ENCODE results near the gene LTB4R. TPM values are rescaled to one million over a fixed set of nuclear protein-coding genes. Genes with fewer than 3 reads are reported as not detected.

Gene LTB4R
- total RNA-seq, 4 donors from 2014 or later, result 3.7 to 19.5 (median 5.6) TPM

DNA sequence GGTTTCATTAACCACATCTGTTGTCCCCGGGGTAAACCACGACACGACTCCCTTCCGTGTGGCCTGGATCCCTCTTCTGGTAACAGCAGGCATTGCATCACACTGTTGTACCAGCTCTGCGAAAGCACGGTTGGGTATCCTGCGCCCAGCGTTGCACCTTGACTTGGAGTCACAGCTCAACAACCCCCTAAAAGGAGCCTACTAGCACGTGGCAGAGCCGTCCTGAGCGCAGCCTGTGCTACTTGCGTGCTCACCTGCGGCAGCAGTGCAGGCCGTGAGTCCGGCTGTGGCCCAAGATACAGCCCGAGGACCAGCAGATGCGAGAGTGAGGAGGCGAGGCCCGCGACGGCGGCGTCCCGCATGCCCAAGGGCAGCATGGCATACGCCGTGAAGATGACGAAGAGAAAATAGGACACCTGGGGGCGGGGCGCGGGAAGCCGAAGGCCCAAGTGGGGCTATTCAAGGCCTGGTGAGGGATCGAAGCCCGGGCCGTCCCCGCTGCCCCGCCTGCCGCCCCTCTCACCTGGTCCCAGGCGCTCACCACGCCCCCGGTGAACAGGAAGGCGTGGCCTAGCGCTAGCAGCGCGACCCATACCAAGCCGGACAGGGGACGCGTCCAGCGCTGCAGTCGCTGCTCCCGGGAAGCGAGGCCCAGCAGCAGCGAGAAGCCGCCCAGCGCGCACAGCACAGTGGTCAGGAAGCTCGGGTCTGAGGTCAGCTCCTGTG is 21.1 kb downstream of the LTB4R start:
- intact Hi-C loops (cut with DNase I; ENCODE audit: low total_unique reads), result loop anchor here (10.0 kb wide), 1 partner anchor 102 kb away; no protein-coding TSS in a partner anchor
- TF ChIP-seq, protein P1, sequence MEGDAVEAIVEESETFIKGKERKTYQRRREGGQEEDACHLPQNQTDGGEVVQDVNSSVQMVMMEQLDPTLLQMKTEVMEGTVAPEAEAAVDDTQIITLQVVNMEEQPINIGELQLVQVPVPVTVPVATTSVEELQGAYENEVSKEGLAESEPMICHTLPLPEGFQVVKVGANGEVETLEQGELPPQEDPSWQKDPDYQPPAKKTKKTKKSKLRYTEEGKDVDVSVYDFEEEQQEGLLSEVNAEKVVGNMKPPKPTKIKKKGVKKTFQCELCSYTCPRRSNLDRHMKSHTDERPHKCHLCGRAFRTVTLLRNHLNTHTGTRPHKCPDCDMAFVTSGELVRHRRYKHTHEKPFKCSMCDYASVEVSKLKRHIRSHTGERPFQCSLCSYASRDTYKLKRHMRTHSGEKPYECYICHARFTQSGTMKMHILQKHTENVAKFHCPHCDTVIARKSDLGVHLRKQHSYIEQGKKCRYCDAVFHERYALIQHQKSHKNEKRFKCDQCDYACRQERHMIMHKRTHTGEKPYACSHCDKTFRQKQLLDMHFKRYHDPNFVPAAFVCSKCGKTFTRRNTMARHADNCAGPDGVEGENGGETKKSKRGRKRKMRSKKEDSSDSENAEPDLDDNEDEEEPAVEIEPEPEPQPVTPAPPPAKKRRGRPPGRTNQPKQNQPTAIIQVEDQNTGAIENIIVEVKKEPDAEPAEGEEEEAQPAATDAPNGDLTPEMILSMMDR (IDR thresholded peaks at IDR 0.05), result peak; percentile 47 to 68 (median 63)
- no peak for TF ChIP-seq POLR2A (IDR thresholded peaks at IDR 0.05)
- DNase-seq, result peak; percentile 55 to 58
- Histone ChIP-seq H3K36me3 (no peaks in the 10 kb centered on the region), H3K4me1 (peaks cover 0 to 14% of the 10 kb centered on the region in 2 donors), H3K27ac (no peak overlapping the region), H3K9me3 (no peaks in the 10 kb centered on the region), H3K4me3 (no peak overlapping the region), H3K27me3 (peaks cover 0 to 27% of the 10 kb centered on the region in 2 donors)

DNA sequence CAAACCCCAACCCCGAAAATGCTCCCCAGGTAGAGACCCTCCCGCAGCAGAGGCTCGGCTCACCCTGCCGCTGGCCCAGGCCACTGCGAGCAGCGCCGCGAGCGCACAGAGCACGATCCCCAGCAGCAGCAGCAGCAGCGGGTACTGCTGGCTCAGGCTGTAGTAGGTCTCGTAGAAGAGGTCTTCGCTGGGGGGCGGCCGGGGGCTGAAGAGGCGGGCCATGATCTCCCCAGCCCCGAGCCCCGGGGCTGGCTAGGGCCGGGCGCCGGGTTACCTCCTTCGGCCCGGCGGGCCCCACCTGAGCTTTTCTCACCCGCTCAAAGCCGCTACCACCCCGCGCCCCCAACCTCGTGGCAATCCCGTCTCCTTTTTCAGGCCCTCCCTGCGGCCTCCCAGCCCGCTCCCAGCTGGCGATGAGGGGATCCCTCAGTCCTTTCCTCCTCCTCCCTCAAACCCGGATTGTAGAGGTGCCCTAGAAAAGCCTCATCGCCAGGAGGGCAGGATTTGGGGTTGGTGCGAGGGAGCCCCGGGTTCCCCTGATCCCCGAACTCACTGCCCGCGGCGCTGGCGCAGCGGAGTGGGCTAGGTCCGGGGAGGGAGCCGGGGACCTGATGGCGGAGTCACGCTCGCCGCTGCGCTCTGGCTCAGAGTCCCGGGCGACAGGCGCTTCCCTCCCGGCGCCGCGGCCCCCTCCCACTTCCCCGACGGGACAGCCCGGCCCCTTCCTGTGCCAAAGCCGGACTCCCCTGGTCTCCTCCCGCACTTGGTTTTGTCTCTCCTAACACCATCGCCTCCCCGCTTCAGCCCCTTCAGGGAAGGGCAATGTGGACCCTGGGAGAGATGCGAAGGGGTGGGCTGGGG is 23.4 kb downstream of the LTB4R start, which contains the start of gene ADCY4:
ADCY4 (minus strand) TSS at position 641 of the 861 bp plus-strand sequence; CDS start at position 222, 419 bp downstream.
- H3K9me3 ChIP-seq, result no peaks in the 10 kb centered on the region
- peaks cover 0 to 14% of the 10 kb centered on the region in 2 donors for H3K4me1 ChIP-seq
- peak in 1 of 2 donors; percentile 46 for DNase-seq
- TF ChIP-seq POLR2A (IDR thresholded peaks at IDR 0.05), result peak; percentile 12 to 35
- TF ChIP-seq, protein P1 (IDR thresholded peaks at IDR 0.05), result no peak
- no peaks in the 10 kb centered on the region for H3K36me3 ChIP-seq
- intact Hi-C loops (cut with DNase I; ENCODE audit: low total_unique reads), result loop anchor here (10.0 kb wide), 1 partner anchor 100 kb away; no protein-coding TSS in a partner anchor
- H3K27ac ChIP-seq, result peak within 1 kb of the TSS; percentile 62 to 65
- peaks cover 0 to 27% of the 10 kb centered on the region in 2 donors for H3K27me3 ChIP-seq
- peak within 1 kb of the TSS; percentile 22 to 30 for H3K4me3 ChIP-seq

DNA sequence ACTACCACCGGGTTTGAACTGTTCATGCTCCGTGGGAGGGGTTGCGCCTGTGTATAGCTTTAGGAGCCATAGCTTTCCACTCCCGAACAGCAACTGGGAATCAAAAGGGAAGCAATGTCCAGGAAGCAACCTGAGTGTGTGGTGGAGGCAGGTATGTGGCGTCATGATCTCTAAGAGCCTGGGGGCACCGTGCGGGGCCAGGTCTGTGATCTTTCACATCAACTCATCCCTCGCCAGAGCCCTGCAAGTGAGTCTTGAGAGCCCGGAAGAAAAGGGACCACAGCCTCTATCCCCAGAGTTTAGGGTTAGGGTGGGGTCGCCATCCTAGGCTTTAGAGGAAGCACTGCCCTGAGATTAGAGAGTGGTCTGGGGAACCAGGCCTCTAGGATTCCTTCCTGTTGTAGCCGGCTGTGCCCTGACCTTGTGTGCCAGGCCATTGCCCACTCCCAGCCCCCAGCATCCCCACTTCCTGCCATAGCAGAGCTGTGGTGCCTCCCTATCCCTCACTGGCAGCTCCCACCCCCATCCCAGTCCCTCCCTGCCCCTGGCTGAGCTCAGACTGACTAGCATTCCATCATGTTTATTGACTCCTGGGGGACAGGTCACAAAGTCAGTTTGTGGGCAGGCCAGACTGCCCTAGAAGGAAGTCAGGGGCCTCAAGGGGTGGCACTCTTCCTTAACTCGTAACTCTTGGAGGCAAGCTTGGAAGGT is 24.3 kb downstream of the LTB4R start:
- no peaks in the 10 kb centered on the region for H3K9me3 ChIP-seq
- intact Hi-C loops (cut with DNase I; ENCODE audit: low total_unique reads), result loop anchor here (10.0 kb wide), 1 partner anchor 99 kb away; no protein-coding TSS in a partner anchor
- H3K4me1 ChIP-seq, result peaks cover 0 to 14% of the 10 kb centered on the region in 2 donors
- no peak for TF ChIP-seq POLR2A (IDR thresholded peaks at IDR 0.05)
- TF ChIP-seq, protein P1 (IDR thresholded peaks at IDR 0.05), result no peak
- peak overlapping the region; percentile 62 to 65 for H3K27ac ChIP-seq
- no peak overlapping the region for H3K4me3 ChIP-seq
- peak in 1 of 2 donors; percentile 56 for DNase-seq
- peaks cover 0 to 27% of the 10 kb centered on the region in 2 donors for H3K27me3 ChIP-seq
- no peaks in the 10 kb centered on the region for H3K36me3 ChIP-seq

DNA sequence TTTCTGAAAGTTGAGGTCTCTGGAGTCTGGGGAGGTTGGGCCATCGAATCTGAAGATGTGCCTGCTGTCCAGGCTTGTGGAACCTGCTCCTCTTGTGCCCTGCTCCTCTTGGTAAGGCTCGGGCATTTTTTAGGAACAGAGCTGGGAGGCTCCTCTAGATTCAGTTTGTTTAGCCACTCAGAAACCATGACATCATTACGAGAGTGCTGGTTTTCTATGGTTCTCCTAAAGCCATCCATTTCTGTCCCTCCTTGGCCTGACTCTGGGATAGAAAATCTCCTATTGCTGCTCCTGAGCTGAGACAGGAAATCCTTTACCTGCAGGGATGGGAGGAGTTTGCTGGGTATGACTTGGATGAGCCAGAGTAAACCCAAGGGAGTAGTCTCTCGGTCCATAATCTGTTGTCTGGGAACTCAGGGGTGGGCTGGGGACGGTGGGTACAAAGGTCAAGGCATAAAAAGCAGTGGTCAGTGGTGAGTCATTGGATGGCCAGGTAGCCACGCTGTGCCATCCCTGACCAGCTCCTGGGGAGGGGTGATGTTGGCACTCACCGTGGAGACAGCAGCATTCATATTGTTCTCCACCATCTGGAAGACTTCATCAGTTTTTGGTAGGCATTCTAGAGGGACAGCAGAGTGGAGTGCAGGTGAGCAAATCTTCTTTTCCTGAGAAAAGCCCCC is 26.0 kb downstream of the LTB4R start:
- Histone ChIP-seq H3K4me3 (no peak overlapping the region), H3K4me1 (peaks cover 0 to 13% of the 10 kb centered on the region in 2 donors), H3K9me3 (no peaks in the 10 kb centered on the region), H3K27me3 (peaks cover 0 to 27% of the 10 kb centered on the region in 2 donors), H3K36me3 (no peaks in the 10 kb centered on the region), H3K27ac (no peak overlapping the region)
- TF ChIP-seq POLR2A (IDR thresholded peaks at IDR 0.05), result no peak
- TF ChIP-seq, protein P1 (IDR thresholded peaks at IDR 0.05), result no peak
- no peak for DNase-seq
- intact Hi-C loops (cut with DNase I; ENCODE audit: low total_unique reads), result loop anchor here (10.0 kb wide), 1 partner anchor 98 kb away; no protein-coding TSS in a partner anchor
